HG03139 (cell line): ENCODE data around the gene RDH8.

Source experiments
- ATAC-seq: cut with Tn5 transposase; IDR thresholded peaks from one replicate; pipeline ENCODE4 v1.9.1; 2021; ENCODE audit not compliant: unreplicated experiment

RDH8 gene

GRCh38 chr19:10036601-10037071, 23.4 kb downstream of the RDH8 start:
- no peak for ATAC-seq

- ATAC-seq = no peak
These were observed 24.1 kb downstream of the RDH8 start for GRCh38 chr19:10037367-10037766.

- no peak for ATAC-seq
These were observed 24.5 kb downstream of the RDH8 start for GRCh38 chr19:10037809-10038208.

- ATAC-seq = no peak
These were observed 30.1 kb downstream of the RDH8 start for GRCh38 chr19:10043286-10043927.

- no peak for ATAC-seq
These were observed 31.1 kb downstream of the RDH8 start for GRCh38 chr19:10044390-10044789.

- ATAC-seq = no peak
These were observed 32.1 kb downstream of the RDH8 start for GRCh38 chr19:10045371-10045770.

GRCh38 chr19:10049626-10050025, 36.3 kb downstream of the RDH8 start:
- no peak for ATAC-seq

GRCh38 chr19:10052602-10053360, 39.5 kb downstream of the RDH8 start:
- ATAC-seq = no peak

GRCh38 chr19:10061717-10062310, 48.5 kb downstream of the RDH8 start:
- ATAC-seq = no peak

- ATAC-seq = no peak
These were observed 54.9 kb downstream of the RDH8 start for GRCh38 chr19:10068205-10068604.

- no peak for ATAC-seq
These were observed 55.8 kb downstream of the RDH8 start for GRCh38 chr19:10069046-10069445.

- ATAC-seq = no peak
These were observed 57.6 kb downstream of the RDH8 start for GRCh38 chr19:10070730-10071446.
